RWPE1 (cell line): ENCODE measurements around the gene CST2.

ENCODE experiments used
- CTCF ChIA-PET: fragments of 350-600 bp; sonication (Branson Sonifier 250); formaldehyde crosslinking; extraction: SDS; loops from one replicate; lab custom pipeline; 2021; lab: Yijun Ruan, JAX
- POLR2A ChIA-PET: fragments of 400-600 bp; formaldehyde crosslinking; extraction: SDS; loops from one replicate; lab custom pipeline; 2020; ENCODE audit warnings: antibody characterized with exemption; ENCODE audit not compliant: low non-redundant PET; lab: Yijun Ruan, JAX
- DNase-seq: peaks from one replicate; pipeline ENCODE4 v3.0.0; 2012; ENCODE audit warnings: low spot score
- H3K27ac ChIP-seq: fragments of 450-650 bp; 2 replicates; pipeline ENCODE4 v1.5.1; 2017
- TF ChIP-seq, protein P1 (sequence below): fragments of 450-650 bp; conservative IDR thresholded peaks from 2 replicates; pipeline ENCODE4 v1.5.1; 2017; ENCODE audit warnings: low read depth, mild to moderate bottlenecking

CST2 gene, protein sequence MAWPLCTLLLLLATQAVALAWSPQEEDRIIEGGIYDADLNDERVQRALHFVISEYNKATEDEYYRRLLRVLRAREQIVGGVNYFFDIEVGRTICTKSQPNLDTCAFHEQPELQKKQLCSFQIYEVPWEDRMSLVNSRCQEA

DNA sequence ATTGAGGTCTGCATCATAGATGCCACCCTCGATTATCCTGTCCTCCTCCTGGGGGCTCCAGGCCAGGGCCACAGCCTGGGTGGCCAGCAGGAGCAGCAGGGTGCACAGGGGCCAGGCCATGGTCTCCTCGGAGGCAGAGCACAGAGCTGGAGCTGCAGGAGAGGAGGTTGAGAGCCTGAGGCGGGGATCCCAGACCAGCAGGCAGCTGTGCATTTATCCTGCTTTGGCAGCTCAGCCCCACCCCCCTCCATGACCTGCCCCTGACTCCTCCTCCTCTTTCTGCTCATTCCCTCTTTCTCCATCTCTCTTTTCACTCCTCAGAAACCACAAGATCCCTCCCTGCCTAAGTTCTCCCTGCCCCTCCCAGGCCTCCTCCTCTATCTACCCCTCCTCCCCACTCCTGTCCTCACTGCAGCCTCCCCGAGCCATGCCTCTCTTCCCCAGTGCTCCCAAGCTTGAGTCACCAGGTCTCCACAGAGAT is at the start of gene CST2:
Gene CST2, minus strand, starts transcription at position 189 of the 481 bp plus-strand sequence. Its CDS starts 69 bp downstream, at position 120.
- TF ChIP-seq, protein P1, sequence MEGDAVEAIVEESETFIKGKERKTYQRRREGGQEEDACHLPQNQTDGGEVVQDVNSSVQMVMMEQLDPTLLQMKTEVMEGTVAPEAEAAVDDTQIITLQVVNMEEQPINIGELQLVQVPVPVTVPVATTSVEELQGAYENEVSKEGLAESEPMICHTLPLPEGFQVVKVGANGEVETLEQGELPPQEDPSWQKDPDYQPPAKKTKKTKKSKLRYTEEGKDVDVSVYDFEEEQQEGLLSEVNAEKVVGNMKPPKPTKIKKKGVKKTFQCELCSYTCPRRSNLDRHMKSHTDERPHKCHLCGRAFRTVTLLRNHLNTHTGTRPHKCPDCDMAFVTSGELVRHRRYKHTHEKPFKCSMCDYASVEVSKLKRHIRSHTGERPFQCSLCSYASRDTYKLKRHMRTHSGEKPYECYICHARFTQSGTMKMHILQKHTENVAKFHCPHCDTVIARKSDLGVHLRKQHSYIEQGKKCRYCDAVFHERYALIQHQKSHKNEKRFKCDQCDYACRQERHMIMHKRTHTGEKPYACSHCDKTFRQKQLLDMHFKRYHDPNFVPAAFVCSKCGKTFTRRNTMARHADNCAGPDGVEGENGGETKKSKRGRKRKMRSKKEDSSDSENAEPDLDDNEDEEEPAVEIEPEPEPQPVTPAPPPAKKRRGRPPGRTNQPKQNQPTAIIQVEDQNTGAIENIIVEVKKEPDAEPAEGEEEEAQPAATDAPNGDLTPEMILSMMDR = no peak
- H3K27ac ChIP-seq = no peak within 1 kb of the TSS
- ChIA-PET CTCF (interaction anchor here (0.7 kb wide), 2 partner anchors 38 to 333 kb away, joined by 3 to 4 read pairs; no protein-coding TSS in a partner anchor), POLR2A (no interaction called here)
- no peak for DNase-seq

DNA sequence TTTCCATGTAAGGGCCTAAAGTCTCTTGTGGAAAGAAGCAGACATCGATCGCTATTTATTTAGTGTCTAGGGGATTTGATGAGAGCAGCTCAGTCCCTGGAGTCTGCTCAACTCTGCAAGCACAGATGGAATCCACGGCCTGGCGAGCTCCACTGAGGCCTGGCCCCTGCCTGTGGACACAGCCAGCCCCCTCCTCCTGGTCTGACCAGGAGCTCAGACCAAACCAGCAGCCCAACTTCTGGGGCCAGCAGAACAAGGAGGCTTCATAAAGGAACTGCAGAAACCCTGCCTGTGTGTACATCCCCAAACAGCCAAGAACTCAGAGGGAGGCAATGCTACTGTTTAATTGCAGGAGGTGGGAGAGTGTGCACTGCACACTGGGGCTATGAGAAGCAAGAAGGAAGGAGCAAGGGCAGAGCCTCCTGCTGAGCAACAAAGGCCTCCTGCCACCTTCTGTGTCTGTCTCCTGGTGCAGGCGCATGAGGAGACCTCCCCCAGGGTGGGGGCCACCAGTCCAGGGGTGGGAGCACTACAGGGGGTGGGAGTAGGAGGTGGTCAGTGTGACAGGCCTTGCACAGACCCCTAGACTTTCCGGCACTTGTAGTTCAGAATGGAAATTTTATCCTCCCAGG is 49.2 kb upstream of the CST2 start:
- ChIA-PET CTCF (no interaction called here), POLR2A (no interaction called here)
- H3K27ac ChIP-seq = no peak overlapping the region
- DNase-seq = no peak
- TF ChIP-seq, protein P1 = no peak

DNA sequence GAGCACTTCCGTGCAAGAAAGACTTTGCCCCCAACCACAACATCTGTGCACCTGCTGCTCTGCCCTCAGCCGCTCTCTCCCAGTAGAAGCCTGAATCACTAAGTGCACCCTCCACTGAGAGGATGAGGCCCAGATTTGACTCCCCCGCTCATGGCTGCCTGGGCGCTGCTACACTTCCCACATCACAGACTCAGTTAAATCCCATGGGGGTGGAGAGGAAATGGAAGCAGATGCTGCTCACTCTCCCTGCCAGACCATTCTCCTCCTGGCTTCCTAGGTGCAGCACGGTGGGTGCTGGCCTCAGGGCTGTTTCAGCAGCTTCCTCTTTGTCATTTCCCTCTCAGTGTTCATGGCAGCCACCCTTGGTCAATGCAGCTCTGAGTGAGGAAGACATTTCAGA is 48.2 kb upstream of the CST2 start:
- no peak overlapping the region for H3K27ac ChIP-seq
- CTCF ChIA-PET = no interaction called here
- POLR2A ChIA-PET = no interaction called here
- TF ChIP-seq, protein P1 = no peak
- DNase-seq = no peak

DNA sequence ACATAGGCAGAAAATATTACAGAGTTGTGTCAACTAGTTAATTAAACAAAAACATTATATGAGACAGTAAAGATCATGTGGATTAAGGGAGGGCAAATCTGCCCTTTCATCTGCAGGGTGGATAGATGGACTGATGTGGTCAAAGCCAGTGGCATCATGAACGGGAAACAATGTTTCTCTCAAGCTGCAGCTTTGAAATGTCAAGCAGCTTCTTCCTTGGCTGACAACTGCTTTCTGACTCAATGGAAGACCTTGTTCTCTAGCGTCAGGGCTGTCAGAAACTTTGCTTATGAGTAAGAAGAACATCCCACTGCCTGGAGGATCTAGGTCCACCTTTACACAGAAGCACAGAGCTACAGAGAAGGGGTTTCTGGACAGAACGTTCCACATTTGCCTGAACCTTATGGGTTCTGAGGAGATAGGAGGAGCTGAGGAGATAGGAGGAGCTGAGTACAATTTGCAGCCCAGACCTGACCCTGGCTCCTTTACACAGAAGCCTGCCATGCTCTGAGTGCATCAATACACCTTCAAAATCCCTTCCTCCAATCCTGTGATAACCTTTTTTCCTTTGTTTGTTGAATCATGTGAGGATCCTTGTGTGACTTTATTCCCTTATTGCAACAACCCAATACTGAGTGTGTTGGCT is 47.0 kb upstream of the CST2 start:
- TF ChIP-seq, protein P1 = no peak
- CTCF ChIA-PET = no interaction called here
- no peak for DNase-seq
- POLR2A ChIA-PET = no interaction called here
- H3K27ac ChIP-seq = no peak overlapping the region

DNA sequence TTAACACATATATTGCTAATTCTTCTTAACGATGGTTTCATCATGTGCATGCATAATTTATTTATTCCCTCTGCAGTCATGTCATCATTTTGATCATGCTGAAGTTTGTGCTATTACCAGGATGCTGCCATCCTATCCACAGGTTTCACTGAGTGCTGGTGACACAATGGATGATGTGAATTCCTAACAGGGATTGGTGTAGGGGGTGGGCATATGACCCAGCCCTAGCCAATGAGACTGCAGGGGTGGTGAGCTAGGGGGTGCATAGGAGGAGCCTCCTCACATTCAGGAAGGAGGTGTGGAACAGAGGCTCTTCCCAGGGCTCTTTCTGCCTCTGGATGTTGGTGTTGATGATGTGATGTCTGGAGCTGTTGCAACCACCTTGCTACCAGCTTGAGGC is 45.5 kb upstream of the CST2 start:
- TF ChIP-seq, protein P1 = no peak
- no peak overlapping the region for H3K27ac ChIP-seq
- ChIA-PET CTCF (no interaction called here), POLR2A (no interaction called here)
- DNase-seq = no peak

DNA sequence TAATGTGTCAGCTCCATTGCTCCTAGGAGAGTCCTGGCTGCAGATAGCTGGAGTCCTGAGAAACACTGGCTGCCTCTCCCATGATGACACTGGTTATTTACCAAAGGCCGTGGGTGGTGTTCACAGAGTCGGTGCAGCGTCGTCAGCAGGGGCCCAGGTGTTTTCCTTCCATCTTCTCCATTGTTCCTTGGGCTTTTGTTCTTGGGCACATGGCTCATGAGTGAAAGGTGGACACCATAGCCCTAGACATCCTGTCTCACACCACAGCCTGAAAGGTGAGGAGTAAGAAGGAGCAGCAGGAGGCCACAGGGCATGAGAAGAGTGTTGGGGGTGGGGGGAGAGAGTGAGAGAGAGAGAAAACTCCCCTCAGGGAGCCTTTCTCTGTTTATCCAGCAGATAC is 43.9 kb upstream of the CST2 start:
- CTCF ChIA-PET = no interaction called here
- TF ChIP-seq, protein P1 = no peak
- POLR2A ChIA-PET = no interaction called here
- H3K27ac ChIP-seq = no peak overlapping the region
- no peak for DNase-seq
